DOHH2 (cell line): Measurements from ENCODE around the gene DMAP1.

Experiments used
- H3F3A ChIP-seq: fragments of 200-600 bp; sonication (generic), shearing (Covaris generic); 2 replicates; pipeline ENCODE4 v1.6.0; 2016; ENCODE audit warnings: antibody characterized with exemption, mild to moderate bottlenecking; ENCODE audit not compliant: control insufficient read depth, insufficient read depth
- H3K27ac ChIP-seq: fragments of 200-600 bp; sonication (generic); 2 replicates; pipeline ENCODE4 v1.5.1; 2014; ENCODE audit warnings: low read depth, mild to moderate bottlenecking, low read length, moderate library complexity
- H3K27me3 ChIP-seq: fragments of 200-600 bp; sonication (generic); 2 replicates; pipeline ENCODE4 v1.6.1; 2014; ENCODE audit warnings: mild to moderate bottlenecking, low read length, mixed read lengths; ENCODE audit not compliant: control insufficient read depth
- H3K36me3 ChIP-seq: fragments of 200-600 bp; sonication (generic); 2 replicates; pipeline ENCODE4 v1.6.1; 2014; ENCODE audit warnings: mild to moderate bottlenecking, low read length, moderate library complexity, mixed read lengths; ENCODE audit not compliant: control insufficient read depth
- H3K4me1 ChIP-seq: fragments of 200-600 bp; sonication (generic); 2 replicates; pipeline ENCODE4 v1.6.1; 2014; ENCODE audit warnings: mild to moderate bottlenecking, low read length, mixed read lengths; ENCODE audit not compliant: control insufficient read depth
- H3K4me2 ChIP-seq: fragments of 200-600 bp; sonication (generic); 2 replicates; pipeline ENCODE4 v1.6.0; 2014; ENCODE audit warnings: mild to moderate bottlenecking, low read length, moderate library complexity
- H3K4me3 ChIP-seq: fragments of 200-600 bp; sonication (generic); 2 replicates; pipeline ENCODE4 v1.5.1; 2014; ENCODE audit warnings: mild to moderate bottlenecking, low read length, mixed read lengths
- H3K79me2 ChIP-seq: fragments of 200-600 bp; sonication (generic); 2 replicates; pipeline ENCODE4 v1.6.1; 2014; ENCODE audit warnings: mild to moderate bottlenecking, low read length, mixed read lengths; ENCODE audit not compliant: control insufficient read depth
- H3K9me2 ChIP-seq: fragments of 200-600 bp; sonication (generic); replicated peaks from 2 replicates; pipeline ENCODE4 v1.6.1; 2014; ENCODE audit warnings: mild to moderate bottlenecking, low read length, mixed read lengths; ENCODE audit not compliant: control insufficient read depth
- H3K9me3 ChIP-seq: fragments of 200-600 bp; sonication (generic); 2 replicates; pipeline ENCODE4 v1.6.1; 2014; ENCODE audit warnings: antibody characterized with exemption, low read length, mixed read lengths; ENCODE audit not compliant: control insufficient read depth, insufficient read depth
- H4K20me1 ChIP-seq: fragments of 200-600 bp; sonication (generic); 2 replicates; pipeline ENCODE4 v1.6.0; 2014; ENCODE audit warnings: low read depth, mild to moderate bottlenecking, antibody characterized with exemption, low read length, moderate library complexity; ENCODE audit not compliant: control insufficient read depth, insufficient read depth
- CTCF ChIP-seq: fragments of 200-600 bp; sonication (generic); IDR thresholded peaks from one replicate; pipeline ENCODE4 v1.5.1; 2014; ENCODE audit warnings: antibody characterized with exemption, mild to moderate bottlenecking, low read depth, low read length; ENCODE audit not compliant: poor library complexity, severe bottlenecking
- EZH2phosphoT487 ChIP-seq: fragments of 200-600 bp; sonication (generic); IDR thresholded peaks from 2 replicates; pipeline ENCODE4 v1.6.1; 2017; ENCODE audit warnings: borderline replicate concordance, mild to moderate bottlenecking, antibody characterized with exemption, low read length, moderate library complexity, mixed read lengths

DMAP1 gene

GRCh38 chr1:44260792-44261170 is 47.5 kb downstream of the DMAP1 start:
- Histone ChIP-seq H3K9me2 (no peaks in the 10 kb centered on the region), H3K27me3 (no peaks in the 10 kb centered on the region), H3F3A (no peaks in the 10 kb centered on the region), H3K27ac (no peak overlapping the region), H3K4me3 (no peak overlapping the region), H4K20me1 (peaks cover 2% of the 10 kb centered on the region; the same call in 1 of the 2 replicates), H3K79me2 (no peaks in the 10 kb centered on the region), H3K4me2 (no peak overlapping the region), H3K36me3 (no peaks in the 10 kb centered on the region), H3K9me3 (no peaks in the 10 kb centered on the region), H3K4me1 (no peaks in the 10 kb centered on the region)
- TF ChIP-seq EZH2phosphoT487: no peak
- TF ChIP-seq CTCF: no peak

GRCh38 chr1:44261171-44261817 is 48.0 kb downstream of the DMAP1 start:
- Histone ChIP-seq H3K79me2 (no peaks in the 10 kb centered on the region), H3K27me3 (no peaks in the 10 kb centered on the region), H3K9me3 (no peaks in the 10 kb centered on the region), H3K36me3 (no peaks in the 10 kb centered on the region), H3K9me2 (no peaks in the 10 kb centered on the region), H3K27ac (no peak overlapping the region), H3F3A (no peaks in the 10 kb centered on the region), H4K20me1 (peaks cover 2% of the 10 kb centered on the region; the same call in 1 of the 2 replicates), H3K4me2 (no peak overlapping the region), H3K4me1 (no peaks in the 10 kb centered on the region), H3K4me3 (no peak overlapping the region)
- TF ChIP-seq EZH2phosphoT487: no peak
- TF ChIP-seq CTCF: no peak

DNA sequence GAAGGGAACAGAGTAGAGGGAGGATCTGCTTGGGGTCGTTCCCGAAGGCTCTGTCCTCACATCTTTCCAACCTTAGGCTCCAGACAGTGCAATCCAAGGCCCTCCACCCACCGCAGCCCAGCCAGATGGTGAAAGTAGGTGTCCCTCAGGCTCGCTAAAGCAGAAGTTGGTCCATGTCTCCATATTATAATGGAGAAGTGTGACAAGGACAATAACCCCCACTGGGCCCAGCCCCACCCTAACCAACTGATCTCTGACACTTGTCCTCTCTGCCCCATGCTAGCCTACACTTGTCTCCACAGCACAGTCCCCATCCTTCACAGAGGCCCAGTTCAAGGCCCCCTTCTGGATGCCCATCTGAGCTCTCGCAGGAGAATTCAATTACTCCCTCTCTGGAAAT is 48.7 kb downstream of the DMAP1 start:
- H3K9me2 ChIP-seq: no peaks in the 10 kb centered on the region
- H3K4me3 ChIP-seq: no peak overlapping the region
- no peak overlapping the region for H3K27ac ChIP-seq
- H3K4me1 ChIP-seq: no peaks in the 10 kb centered on the region
- TF ChIP-seq CTCF (no peak), EZH2phosphoT487 (no peak)
- H3K4me2 ChIP-seq: no peak overlapping the region
- H4K20me1 ChIP-seq: peaks cover 2% of the 10 kb centered on the region; the same call in 1 of the 2 replicates
- H3K27me3 ChIP-seq: no peaks in the 10 kb centered on the region
- no peaks in the 10 kb centered on the region for H3K36me3 ChIP-seq
- H3K9me3 ChIP-seq: no peaks in the 10 kb centered on the region
- no peaks in the 10 kb centered on the region for H3K79me2 ChIP-seq
- H3F3A ChIP-seq: no peaks in the 10 kb centered on the region
